ENCODE results near the gene LTB.

- TF ChIP-seq CTCF (IDR thresholded peaks at IDR 0.05): no peak
- TF ChIP-seq POLR2A (IDR thresholded peaks at IDR 0.05): no peak
Observed at GRCh38 chr6:31614075-31614619, 31.9 kb upstream of the LTB start.
